Measurements from ENCODE around the gene FAM241B.
A peak's percentile ranks its signal among the peaks of the same experiment; 100 is the strongest.

Gene FAM241B

GRCh38 chr10:69629897-69630650 lies at the start of gene FAM241B:
Gene FAM241B (plus strand): TSS chr10:69630247. CDS start chr10:69631744, 1,497 bp downstream.
- in situ Hi-C loops (cut with MboI; ENCODE audit: low pct_unique_long_range_greater_than_20kb, low sequenced_read_pairs) = loop anchor here (10.0 kb wide), 2 partner anchors 115 to 215 kb away; partner anchors contain the start of gene TACR2
- DNase-seq = peak; percentile 20

- in situ Hi-C loops (cut with MboI; ENCODE audit: low pct_unique_long_range_greater_than_20kb, low sequenced_read_pairs) = no loop called here
These were observed 49.6 kb upstream of the FAM241B start for GRCh38 chr10:69580435-69580834.

GRCh38 chr10:69583106-69583505 lies 46.9 kb upstream of the FAM241B start:
- in situ Hi-C loops (cut with MboI; ENCODE audit: low pct_unique_long_range_greater_than_20kb, low sequenced_read_pairs) = no loop called here

More at GRCh38 chr10:69580435-69580834, 49.6 kb upstream of the FAM241B start:
- no peak for DNase-seq

GRCh38 chr10:69584624-69585023 lies 45.4 kb upstream of the FAM241B start:
- no peak for DNase-seq

More at GRCh38 chr10:69583106-69583505, 46.9 kb upstream of the FAM241B start:
- no peak for DNase-seq

GRCh38 chr10:69588358-69588757 lies 41.7 kb upstream of the FAM241B start:
- in situ Hi-C loops (cut with MboI; ENCODE audit: low pct_unique_long_range_greater_than_20kb, low sequenced_read_pairs) = no loop called here
- DNase-seq = no peak

More at GRCh38 chr10:69584624-69585023, 45.4 kb upstream of the FAM241B start:
- in situ Hi-C loops (cut with MboI; ENCODE audit: low pct_unique_long_range_greater_than_20kb, low sequenced_read_pairs) = no loop called here

GRCh38 chr10:69600761-69601330 lies 29.2 kb upstream of the FAM241B start:
- DNase-seq = no peak
- in situ Hi-C loops (cut with MboI; ENCODE audit: low pct_unique_long_range_greater_than_20kb, low sequenced_read_pairs) = no loop called here

- no peak for DNase-seq
- in situ Hi-C loops (cut with MboI; ENCODE audit: low pct_unique_long_range_greater_than_20kb, low sequenced_read_pairs) = no loop called here
These were observed 21.0 kb upstream of the FAM241B start for GRCh38 chr10:69609077-69609476.

GRCh38 chr10:69612760-69613159 lies 17.3 kb upstream of the FAM241B start:
- in situ Hi-C loops (cut with MboI; ENCODE audit: low pct_unique_long_range_greater_than_20kb, low sequenced_read_pairs) = no loop called here
- no peak for DNase-seq

GRCh38 chr10:69614130-69614529 lies 15.9 kb upstream of the FAM241B start:
- in situ Hi-C loops (cut with MboI; ENCODE audit: low pct_unique_long_range_greater_than_20kb, low sequenced_read_pairs) = no loop called here
- no peak for DNase-seq

- in situ Hi-C loops (cut with MboI; ENCODE audit: low pct_unique_long_range_greater_than_20kb, low sequenced_read_pairs) = no loop called here
- no peak for DNase-seq
These were observed 13.7 kb upstream of the FAM241B start for GRCh38 chr10:69616358-69616757.

- DNase-seq = no peak
- in situ Hi-C loops (cut with MboI; ENCODE audit: low pct_unique_long_range_greater_than_20kb, low sequenced_read_pairs) = no loop called here
These were observed 11.3 kb upstream of the FAM241B start for GRCh38 chr10:69618746-69619145.

- in situ Hi-C loops (cut with MboI; ENCODE audit: low pct_unique_long_range_greater_than_20kb, low sequenced_read_pairs) = no loop called here
- no peak for DNase-seq
These were observed 10.4 kb upstream of the FAM241B start for GRCh38 chr10:69619626-69620025.

- in situ Hi-C loops (cut with MboI; ENCODE audit: low pct_unique_long_range_greater_than_20kb, low sequenced_read_pairs) = no loop called here
- no peak for DNase-seq
These were observed 9.4 kb upstream of the FAM241B start for GRCh38 chr10:69620625-69621024.

- DNase-seq = no peak
- in situ Hi-C loops (cut with MboI; ENCODE audit: low pct_unique_long_range_greater_than_20kb, low sequenced_read_pairs) = no loop called here
These were observed 5.7 kb upstream of the FAM241B start for GRCh38 chr10:69624245-69624786.

GRCh38 chr10:69626826-69627225 lies 3.2 kb upstream of the FAM241B start:
- no peak for DNase-seq
- in situ Hi-C loops (cut with MboI; ENCODE audit: low pct_unique_long_range_greater_than_20kb, low sequenced_read_pairs) = no loop called here

- in situ Hi-C loops (cut with MboI; ENCODE audit: low pct_unique_long_range_greater_than_20kb, low sequenced_read_pairs) = no loop called here
- no peak for DNase-seq
These were observed 1.2 kb upstream of the FAM241B start for GRCh38 chr10:69628891-69629290.

GRCh38 chr10:69629519-69629896 lies 539 bp upstream of the FAM241B start:
- in situ Hi-C loops (cut with MboI; ENCODE audit: low pct_unique_long_range_greater_than_20kb, low sequenced_read_pairs) = no loop called here
- no peak for DNase-seq

- in situ Hi-C loops (cut with MboI; ENCODE audit: low pct_unique_long_range_greater_than_20kb, low sequenced_read_pairs) = loop anchor here (10.0 kb wide), 2 partner anchors 116 to 216 kb away; partner anchors contain the start of gene TACR2
- DNase-seq = no peak
These were observed 779 bp downstream of the FAM241B start for GRCh38 chr10:69630651-69631400.

- no peak for DNase-seq
- in situ Hi-C loops (cut with MboI; ENCODE audit: low pct_unique_long_range_greater_than_20kb, low sequenced_read_pairs) = loop anchor here (10.0 kb wide), 2 partner anchors 117 to 217 kb away; partner anchors contain the start of gene TACR2
These were observed 1.5 kb downstream of the FAM241B start for GRCh38 chr10:69631566-69631965.
